COLO829 (cell line): ENCODE measurements around the gene NDUFA13.
"Not testable (repeated sequence)": the region's sequence is repeated elsewhere in the genome, so short reads cannot be mapped to it uniquely, and the experiment has no call there.

Experiments
- DNase-seq: peaks from one replicate; pipeline ENCODE4 v3.0.0; 2012; ENCODE audit warnings: low spot score

Gene NDUFA13

DNA sequence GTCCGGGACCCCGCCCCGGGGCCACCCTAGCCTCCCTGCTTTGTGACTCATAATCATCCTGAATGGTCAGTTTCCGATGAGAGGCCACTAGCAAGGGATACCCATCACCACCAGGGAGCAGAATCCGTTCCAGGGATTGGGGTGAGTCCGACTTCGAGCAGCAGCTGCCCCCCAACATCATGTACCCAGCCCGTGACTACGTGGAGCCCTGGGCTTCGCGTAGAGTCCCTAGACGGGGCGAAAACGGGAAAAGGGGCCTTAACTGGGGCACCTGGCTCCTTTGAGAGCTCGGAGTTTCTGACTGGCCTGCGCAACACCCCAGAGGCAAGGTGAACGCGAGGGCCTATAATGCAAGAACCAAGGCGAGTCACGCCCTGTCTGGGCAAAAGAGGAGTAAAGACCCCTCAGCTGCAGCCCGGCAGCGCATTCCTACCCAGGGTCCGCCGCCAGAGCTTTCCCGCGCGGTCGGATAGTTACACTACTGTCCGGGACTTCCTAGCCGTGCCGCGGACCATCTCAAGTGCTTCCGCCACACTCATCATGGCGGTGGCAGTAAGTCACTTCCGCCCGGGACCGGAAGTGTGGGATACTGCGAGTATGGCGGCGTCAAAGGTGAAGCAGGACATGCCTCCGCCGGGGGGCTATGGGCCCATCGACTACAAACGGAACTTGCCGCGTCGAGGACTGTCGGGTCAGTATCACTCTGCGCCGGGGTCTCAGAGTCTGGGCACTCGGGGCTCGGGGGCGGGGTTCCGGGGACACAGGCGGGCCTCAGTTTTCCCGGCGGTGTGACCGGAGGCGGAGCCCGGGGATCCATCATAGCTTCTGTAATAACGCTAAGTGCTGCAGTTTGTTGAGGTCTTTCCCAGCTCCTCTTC lies at the start of gene NDUFA13:
Gene NDUFA13, plus strand, starts transcription at position 584 of the 878 bp plus-strand sequence. Its CDS starts 14 bp downstream, at position 598.
- DNase-seq, result peak; percentile 90

DNA sequence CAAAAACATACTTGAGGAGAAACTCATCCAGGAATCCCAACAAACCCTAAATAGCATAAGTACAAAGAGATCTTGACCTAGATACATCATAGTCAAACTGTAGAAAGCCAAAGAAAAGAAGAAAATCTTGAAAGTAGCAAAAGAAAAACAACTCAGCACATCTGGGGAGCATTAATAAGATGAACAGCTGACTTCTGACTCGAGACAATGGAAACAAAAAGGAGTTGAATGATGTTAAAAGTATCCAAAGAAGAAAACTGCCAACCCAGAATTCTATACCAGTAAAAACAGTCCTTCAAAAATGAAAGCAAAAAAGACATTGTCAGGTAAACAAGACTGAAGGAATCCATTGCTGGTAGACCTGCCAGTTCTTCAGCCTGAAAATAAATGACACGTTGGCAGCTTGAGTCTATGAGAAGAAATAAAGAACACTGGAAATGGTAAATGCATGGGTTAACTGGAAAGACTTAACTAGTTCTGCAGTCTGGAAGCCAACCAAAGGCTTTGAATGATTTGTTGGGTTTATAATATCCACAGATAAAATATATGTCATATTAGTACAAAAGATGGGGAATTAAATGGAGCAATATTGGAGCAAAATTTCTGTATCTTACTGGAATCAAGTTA lies 47.5 kb upstream of the NDUFA13 start:
- DNase-seq, result no peak

DNA sequence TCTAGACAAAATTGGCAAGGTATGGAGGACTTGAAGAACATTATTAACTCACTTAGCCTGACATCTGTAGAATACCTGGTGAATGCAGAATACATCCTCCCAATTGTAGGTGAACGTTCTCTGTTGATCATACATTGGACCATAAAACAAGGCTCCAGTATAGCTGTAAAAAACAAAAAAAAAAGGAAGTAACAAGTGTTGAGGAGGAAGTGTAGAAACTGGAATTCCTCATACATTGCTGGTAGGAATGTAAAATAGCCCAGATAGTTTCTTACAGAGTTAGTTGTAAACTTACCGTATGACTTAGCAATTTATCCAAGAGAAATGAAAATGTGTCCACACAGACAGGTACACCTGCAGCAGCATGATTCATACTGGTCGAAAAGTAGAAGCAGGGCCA lies 45.4 kb upstream of the NDUFA13 start:
- no peak for DNase-seq

DNA sequence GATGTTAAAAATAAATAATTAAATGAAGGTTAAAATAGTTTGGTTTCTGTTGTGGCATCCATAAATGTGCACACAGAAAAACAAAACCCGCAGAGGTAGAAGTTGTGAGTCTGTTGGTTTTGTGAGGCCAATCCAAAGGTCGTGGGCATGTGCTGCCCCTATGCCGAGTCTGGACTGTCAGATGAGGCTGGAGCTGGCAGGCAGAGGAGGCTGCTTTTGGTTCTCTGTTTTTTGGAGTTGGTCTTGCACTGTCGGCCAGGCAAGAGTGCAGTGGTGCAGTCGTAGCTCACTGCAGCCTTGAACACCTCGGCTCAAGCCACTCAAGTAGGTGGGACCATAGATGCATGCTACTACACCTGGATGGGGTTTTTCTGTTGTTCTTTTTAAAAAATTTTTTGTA lies 44.3 kb upstream of the NDUFA13 start:
- no peak for DNase-seq

DNA sequence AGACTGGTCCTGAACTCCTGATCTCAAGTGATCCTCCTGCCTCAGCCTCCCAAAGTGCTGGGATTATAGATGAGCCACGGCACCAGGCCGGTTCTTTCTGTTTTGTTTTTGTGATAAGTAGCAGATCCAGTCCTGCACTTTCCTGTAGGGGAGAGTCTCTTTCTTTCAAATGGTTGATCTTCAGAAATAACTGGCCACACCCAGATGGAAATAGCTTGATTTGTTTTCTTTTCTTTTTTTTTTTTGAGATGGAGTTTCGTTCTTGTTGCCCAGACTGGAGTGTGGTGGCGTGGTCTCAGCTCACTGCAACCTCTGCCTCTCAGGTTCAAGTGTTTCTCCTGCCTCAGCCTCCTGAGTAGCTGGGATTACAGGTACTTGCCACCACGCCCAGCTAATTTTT lies 43.9 kb upstream of the NDUFA13 start:
- not testable (repeated sequence) for DNase-seq

DNA sequence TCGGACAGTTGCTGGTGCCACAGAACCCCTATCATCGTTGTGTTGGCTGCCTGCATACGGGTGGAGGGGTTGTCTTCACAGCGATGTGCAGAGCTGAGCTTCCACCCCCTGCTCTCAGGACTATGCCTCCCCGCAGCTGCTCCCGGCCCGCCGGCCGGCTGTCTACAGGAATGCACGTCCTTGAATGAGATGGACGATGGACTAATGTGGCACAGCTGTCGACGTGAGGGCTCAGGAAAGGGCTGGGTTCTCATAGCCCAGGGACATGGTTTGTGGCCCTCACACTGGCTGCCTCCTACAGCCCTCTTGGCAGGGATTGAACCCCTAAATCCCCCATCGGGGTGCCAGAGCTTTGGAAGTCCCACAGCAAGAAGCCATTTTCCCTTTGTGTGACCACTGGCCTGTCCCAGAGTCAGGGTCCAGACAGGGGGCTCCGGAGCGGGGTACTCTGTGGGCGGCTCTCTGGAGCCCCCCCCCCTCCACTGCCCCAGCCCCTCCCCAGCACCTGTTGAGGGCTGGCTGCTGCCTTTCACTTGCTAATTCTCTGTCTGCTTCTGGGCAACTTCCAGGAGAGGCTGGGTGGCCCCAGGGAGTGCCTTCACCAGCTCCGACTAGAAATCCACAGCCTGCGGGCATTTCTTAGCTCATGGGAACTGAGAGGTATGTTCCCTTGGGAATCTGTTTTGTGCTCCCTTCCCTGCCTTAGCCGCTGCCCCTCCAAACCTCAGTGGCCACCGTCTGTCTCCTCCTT lies 40.8 kb upstream of the NDUFA13 start:
- no peak for DNase-seq

DNA sequence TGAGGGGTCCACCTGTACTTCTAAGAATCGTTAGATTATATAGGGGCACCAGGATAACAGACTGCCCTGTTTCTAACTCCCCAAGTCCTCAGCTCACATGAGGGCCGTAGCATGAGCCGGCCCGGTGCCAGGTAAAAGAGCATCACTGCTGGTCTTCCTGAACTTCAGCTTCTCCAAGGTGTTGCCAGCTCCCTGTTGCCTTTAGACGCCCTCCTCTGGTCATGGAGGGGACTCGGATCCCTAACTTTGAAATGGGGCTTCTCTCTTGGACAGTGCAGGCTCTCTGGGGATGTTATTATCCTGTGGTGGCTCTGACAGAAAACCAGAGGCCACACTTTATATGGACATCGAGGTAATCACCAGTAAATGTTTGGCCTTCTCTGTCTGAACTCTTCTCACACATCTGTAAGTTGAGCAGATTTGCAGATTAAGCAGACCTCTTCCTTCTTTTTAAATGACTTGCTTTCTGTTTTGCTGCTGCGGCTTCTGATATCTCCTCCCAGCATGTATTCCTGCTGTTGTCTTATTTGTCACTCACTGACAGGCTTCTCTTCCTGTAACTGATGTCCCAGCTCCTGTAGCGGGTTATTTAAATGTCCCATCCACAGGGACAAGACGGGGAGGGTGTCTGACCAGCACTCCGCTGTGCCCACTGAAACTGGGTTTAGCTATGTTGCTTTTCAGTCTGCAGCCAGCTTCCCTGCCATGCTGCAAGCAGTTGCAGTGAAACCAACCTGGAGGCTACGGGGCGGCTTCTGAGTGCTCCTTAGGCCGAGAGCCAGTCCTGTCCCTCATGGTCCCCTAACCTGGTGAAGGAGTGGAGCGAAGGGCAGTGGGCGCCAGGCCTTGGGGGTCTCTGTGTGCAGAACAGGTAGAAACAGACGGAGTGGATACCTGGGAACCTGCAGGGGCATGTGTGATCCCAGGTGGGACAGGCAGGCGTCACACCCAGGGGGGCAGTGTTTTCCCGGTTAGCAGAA lies 39.9 kb upstream of the NDUFA13 start:
- DNase-seq, result no peak

DNA sequence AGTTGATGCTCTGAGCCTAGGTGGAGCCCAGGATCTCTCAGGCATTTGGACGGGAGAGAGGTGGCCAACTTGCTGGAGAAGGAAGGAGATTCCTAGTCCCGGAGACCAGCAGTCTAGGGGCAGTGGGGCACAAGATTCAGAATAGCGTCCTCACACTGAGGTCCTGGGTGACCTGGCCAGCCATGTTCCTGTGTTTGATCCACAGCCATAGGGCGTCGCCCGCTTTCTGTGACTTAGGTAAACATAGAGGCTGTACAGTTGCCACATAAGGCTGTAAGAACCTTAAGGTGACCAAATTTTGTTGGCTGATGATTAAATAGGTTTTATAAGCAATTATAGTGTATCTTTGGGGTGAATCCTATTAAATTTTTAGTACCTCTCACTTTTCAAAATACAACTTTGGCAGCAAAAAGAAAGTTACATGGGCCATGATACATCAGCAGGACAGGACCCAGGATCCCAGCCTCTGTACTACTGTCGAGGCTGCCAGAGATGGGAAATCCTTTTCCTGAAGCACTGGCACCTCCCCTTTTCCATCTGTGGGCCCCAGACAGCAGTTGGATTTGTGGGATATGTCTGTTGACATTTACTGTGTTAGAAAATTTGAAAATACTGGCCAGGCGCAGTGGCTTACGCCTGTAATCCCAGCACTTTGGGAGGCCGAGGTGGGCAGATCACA lies 38.2 kb upstream of the NDUFA13 start:
- no peak for DNase-seq

DNA sequence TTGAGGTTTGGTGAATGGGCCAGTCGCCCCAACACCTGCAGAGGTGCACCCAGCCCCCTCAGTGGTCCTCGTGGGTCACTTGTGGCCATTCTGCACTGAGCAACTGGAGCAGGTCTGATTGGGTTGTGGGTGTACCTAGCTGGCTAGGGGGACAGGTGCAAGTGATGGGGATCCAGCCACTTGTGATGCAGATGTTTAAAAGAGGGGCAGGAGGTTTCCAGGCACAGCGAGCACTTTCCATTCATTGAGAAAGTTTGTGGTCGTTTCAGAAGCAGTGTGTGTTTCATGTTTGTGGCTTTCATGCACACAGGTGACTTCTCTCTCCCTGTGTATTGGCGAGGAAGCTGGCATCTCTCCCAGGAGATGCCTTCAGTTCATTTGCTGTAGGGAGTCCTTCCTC lies 35.3 kb upstream of the NDUFA13 start:
- DNase-seq, result no peak

DNA sequence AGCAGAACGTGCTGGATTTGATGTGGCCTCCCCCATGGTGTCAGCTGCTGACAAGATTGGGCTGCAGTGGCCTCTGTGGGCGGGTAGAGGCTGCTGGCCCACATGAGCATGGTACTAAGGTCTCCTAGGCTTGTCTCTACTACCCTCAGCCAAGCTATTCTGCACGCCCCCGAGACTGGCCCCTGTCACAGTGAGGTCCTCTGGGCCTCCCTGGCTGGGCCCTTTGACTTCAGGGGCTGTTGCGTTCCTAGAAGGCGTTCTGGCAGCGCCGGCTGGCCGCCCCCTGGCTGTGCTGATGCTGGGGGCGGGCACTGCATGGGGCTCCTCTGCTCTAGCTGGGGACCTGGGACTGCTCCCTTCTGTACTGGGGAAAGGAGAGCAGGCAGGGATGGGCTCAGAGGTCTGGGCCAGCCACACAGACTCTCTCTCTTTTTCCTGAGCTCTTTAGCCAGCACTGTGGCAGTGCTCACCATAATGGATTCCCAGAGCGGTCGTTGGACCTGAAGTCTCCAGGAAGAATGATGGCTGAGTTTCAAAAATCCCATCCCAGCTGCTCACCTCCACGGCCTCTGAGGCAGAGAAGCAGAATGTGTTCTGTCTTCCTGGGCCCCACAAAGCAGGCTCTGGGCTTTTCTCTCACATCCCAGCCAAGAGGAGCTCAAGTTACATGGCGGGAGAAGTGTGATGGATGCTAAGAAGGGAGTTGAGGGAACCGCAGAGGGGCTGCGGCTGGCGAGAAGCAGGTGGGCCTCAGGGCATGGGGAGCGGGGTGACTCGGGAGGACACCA lies 33.0 kb upstream of the NDUFA13 start:
- no peak for DNase-seq

DNA sequence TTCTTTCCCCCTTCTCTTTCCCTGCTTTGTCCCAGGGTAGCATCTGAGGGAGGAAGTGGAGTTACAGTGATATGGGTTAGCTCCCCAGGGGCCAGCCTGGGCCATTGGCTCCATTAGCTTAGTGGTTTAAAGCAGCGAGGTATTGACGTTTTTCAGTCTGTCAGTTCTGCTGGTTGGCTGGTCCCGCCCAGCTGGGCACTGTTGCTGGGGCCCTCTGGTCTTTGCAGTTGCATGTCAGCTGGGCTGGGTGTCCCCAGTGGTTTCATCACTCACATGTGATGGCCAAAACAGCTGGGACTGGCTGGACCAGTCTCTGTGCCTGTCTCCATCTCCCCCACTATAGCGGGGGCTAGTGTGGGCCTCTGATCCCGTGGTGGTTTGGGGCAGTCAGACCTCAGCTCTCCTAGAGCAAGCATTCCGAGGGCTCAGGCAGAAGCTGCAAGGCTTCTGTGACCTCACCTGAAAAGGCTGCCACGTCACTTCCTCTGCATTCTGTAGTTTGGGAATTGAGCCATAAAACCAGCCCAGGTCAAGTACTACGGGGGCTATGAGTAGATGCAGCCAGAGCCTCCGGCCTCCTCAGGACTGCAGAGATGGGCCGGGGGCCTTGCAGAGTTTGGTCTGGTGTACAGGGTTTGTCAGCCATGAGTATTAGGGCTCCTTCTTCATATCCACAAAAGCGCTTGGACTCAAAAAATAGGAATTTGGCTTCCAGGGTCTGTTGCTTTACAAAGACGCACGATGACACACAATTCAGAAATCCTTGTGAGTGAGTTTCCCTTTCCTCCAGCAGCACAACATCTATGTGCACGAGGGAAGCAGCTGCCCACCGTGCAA lies 30.6 kb upstream of the NDUFA13 start:
- no peak for DNase-seq

DNA sequence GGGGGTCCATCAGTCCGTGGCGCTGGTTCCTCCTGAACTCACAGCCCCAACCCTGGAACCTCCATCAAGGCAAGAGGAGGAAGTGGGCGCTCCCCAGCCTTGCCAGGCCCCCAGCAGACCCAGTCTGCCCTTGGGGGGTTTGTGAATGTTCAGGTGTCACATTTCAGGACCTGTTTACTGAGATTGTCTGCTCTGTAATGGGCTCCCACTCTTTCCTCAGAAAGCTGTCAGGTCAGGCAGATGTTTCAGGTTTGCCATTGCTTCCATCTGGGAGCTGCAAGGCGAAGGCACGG lies 30.1 kb upstream of the NDUFA13 start:
- DNase-seq, result no peak

DNA sequence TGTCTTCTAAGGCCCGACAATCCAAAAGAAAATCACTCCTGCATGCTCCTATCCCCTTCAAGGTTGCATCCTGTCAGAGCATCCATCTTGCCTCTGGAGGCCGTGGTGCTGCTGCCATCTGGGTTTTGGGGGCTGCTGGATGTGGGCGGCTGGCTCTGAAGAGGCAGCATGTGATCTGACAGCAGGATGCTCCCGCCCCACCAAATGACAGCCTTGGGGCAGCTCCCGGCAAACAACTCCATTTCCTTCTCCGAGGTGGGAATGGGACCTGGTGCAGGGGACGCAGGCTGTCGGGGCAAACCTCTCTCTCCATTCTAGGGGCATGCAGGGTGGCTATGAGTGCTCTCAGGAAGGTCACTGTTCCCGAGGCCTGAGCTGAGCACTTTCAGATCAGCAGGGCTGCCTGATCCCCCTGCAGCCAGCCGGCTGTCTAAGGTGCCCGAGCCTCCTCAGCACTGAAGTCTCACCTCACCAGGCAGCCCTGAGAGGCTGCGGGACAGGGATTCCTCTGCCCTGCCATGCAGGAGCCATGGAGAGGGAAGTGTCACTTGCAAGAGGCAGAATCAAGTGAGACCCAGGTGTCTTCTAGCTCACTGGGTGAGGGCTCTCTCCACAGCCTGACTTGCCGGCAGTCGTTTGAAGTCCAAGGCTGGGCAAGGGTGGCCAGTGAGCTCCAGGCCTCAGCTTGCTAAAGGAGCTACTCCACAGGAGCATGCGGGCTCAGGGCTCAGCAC lies 29.5 kb upstream of the NDUFA13 start:
- DNase-seq, result no peak

DNA sequence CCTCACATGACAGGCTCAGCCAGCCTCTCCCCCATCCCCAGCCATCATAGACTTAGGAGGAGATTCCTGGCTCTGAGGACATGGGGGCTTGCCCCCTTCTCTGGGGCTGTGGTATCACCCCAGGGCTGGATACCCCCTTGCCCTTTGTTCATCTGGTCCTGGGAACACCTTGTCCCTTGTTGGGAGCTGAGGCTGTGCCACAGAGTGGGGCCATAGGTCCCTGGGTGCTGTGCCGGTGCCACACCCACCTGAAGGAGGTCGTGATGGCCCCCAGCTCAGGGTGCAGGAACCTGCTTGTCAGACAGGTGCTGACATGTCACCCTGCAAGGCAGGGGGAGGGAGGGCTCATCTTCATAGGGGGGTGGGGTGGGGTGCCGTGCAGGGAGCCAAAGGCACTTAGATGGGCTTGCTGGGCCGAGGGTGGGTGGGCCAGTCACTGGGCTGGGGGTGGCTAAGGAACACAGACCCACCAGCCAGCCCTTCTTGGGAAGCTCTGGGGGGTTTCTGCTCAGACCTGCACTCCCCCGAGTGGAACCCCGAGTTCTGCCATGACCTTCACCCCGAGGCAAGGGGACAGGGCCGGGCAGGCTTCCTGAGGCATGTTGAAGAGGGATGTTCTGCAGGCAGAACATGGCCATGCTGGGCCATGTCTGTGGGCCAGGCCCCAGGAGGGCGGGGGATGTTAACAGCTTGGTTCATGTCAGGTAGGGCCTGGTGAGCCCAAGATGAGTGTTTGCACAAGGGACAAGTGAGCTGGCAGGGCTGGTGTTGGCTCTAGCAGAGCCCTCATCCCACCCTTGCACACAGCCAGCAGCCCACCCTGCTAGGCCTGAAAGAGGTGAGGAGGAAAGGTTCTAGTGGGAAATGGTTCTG lies 28.7 kb upstream of the NDUFA13 start:
- no peak for DNase-seq

DNA sequence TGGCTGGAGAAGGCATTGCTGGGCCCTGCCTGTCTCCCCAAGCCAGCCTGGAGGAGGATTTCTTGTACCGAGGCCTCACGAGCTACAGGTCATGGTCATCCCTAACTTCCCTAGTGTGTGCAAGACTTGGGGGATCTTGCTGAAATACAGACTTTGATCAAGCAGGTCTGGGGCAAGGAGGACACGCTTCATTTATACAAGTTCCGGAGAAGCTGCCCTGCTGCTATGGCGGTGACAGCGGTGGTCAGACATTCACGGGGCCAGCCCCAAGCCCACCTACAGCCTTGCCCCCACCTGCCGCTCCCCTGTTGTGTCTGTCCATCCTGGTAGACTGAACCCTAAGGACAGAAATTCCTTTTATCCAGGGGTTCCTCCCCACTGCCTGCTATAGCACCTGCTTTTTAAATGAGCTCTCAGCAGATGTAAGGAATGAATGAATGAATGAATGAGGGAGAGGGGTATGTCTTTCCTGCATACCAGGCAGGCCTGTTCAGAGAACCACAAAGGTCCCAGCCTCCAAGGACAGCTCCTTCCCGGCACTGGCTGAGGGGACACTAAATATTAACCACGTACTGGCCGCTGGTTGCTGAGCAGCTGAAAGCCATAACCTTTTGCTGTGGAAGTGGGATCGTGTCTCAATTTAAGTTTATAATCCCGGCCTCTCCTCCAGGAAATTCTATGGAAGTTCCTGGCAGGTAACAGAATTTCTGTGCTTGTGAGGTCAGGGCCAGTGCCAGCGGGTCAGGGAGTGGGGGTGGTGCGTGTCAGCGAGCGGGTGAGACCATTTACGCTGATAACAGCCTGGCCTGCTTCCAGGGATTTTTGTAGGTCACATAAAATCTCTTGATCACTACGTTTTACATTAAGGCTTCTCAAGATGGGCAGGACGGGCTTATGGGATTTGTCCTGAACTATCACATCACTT lies 27.8 kb upstream of the NDUFA13 start:
- DNase-seq, result no peak

DNA sequence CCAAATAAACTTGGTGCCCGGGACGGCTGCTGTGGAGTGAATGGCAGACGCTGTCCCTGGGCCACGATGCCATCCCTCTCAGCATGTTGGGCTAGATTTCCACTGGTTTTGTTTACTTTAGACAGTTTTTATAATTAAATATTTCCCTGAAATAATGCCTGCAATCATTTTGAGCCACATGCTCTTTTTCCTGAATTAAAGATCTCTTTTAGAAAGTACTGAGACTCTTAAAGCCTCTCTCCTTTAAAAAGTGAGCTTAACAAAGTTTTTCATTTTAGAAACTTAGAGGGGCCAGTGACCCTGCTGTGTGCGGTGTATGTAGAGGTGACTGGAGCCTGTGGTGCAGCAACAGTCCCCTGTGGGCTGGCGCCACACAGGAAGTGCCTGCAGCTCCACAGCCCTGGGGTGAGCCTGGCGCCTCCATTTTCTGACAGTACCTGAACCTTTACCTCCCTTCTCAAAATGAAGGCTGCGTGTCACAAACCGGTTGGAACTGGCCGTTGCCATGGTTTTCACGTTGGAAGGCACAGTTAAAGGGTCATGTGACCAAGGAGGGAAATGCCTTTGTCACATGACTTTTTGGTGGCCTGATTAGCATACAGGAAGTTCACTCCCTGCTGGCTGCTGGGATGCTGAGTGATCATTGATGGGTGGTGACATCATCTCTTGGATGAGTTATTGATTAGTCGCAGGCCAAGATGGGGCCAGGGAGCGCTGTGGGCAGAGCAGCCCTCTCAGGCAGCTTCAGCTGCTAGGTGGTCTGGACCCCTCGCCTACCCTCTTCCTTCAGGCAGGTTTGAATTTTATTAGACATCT lies 26.9 kb upstream of the NDUFA13 start:
- peak; percentile 93 for DNase-seq
